AG09309 (cell line): Measurements from ENCODE around the gene TRERF1.

Experiments used
- DNase-seq: peaks from one replicate; pipeline ENCODE4 v3.0.0-alpha.2; 2010; ENCODE audit warnings: low read depth
- H3K4me3 ChIP-seq: 2 replicates; pipeline ENCODE4 v1.5.1; 2011; ENCODE audit warnings: mild to moderate bottlenecking, low read depth, low read length, moderate library complexity; ENCODE audit not compliant: control insufficient read depth
- TF ChIP-seq, protein P1 (sequence below): IDR thresholded peaks from 2 replicates; pipeline ENCODE4 v1.5.1; 2011; ENCODE audit warnings: mild to moderate bottlenecking, low read depth, low read length, inconsistent platforms; ENCODE audit not compliant: insufficient read depth, control insufficient read depth; ENCODE audit errors: missing control alignments

TRERF1 gene

DNA sequence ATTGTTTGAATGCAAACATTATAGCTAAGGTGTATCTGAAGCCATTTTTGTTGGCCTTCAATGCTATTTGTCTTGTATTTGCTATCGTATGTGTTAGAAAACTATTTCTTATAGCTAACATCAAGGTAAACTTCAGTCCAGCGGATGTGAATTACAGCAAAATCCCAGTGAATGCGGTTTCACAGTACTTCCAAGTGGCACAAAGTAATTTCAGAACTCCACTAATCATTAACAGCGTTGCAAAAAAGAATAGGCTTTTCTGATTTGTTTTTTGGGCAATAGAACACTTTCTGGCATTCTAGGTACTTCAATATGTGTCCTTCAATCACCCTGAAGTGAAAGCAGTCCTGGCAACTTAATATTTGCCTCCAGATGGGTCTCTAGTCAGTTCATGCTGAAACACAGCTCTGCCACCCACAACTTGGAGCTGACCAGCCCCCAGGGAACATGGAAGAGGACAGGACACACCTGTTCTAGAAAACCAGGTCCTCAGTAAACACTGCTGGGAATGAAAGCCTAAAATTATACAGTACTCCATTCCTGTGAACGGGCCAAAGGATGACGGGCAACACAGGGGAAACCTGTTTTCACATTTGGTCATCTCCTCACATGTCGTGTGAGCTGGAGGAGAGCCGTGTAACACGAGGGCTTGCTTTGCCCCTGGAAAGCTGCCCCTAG lies 224.4 kb downstream of the TRERF1 start:
- no peak for DNase-seq
- no peak overlapping the region for H3K4me3 ChIP-seq
- TF ChIP-seq, protein P1, sequence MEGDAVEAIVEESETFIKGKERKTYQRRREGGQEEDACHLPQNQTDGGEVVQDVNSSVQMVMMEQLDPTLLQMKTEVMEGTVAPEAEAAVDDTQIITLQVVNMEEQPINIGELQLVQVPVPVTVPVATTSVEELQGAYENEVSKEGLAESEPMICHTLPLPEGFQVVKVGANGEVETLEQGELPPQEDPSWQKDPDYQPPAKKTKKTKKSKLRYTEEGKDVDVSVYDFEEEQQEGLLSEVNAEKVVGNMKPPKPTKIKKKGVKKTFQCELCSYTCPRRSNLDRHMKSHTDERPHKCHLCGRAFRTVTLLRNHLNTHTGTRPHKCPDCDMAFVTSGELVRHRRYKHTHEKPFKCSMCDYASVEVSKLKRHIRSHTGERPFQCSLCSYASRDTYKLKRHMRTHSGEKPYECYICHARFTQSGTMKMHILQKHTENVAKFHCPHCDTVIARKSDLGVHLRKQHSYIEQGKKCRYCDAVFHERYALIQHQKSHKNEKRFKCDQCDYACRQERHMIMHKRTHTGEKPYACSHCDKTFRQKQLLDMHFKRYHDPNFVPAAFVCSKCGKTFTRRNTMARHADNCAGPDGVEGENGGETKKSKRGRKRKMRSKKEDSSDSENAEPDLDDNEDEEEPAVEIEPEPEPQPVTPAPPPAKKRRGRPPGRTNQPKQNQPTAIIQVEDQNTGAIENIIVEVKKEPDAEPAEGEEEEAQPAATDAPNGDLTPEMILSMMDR: no peak

DNA sequence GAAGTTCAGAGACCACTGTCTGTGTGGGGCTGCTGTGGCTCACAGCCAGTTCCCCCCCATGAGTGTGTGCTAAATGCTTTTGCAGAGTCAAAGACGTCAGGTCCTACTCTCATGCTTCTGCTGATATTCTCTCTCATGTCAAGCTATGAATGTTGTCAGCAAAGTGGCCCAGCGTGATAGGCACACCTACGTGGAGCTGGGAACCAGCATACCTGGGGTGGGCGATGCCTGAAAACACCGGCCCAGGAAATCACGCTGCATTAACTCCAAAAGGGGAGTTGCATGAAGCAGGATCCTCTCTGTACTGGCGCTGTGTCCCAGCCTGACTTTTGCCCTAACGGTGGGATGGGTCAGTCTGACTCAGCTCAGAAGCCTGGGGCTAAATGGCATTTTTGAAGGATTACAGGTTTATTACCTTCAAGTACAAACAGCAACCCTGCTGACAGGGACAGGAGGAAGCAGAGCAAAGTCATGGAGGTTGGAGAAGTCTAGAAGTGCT lies 225.0 kb downstream of the TRERF1 start:
- DNase-seq: no peak
- TF ChIP-seq, protein P1: no peak
- no peak overlapping the region for H3K4me3 ChIP-seq

DNA sequence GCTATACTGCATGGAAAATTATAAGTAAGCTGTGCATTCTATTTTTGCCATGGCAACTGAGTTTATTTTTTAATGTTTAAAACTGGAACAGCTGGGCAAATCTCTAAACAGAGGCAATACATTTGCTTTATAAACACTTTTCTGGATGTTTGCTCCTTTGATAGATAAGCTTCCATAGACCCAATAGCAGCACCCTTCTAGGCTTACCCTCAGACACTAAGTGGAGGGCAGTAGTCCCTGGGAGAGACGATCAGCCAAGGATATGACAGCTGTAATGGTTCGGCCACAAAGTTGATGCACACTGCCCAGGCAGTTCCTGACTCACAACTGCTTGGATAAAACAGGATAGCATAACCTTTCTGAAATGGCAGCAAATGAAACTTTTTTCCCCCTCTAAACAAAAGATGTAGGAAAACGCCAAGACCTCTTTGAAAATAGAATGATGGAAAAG lies 225.5 kb downstream of the TRERF1 start:
- TF ChIP-seq, protein P1: no peak
- no peak for DNase-seq
- H3K4me3 ChIP-seq: no peak overlapping the region

DNA sequence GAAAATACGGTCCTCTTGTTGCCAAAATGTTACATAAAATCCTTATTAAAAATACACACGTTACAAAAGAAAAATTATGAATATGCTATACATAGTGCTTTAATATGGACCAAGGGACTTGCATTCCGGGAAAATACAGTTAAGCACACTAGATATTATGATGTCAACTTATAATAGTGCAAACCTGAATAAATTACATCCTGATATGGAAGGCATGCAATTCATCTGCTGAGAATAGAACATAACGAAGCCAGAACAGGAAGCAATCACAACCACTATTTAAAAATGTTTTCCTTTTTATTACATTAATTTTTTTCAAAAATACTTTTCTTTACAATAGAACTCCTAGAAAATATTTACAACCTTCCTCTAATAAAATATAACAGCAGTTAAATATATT lies 226.3 kb downstream of the TRERF1 start:
- H3K4me3 ChIP-seq: no peak overlapping the region
- no peak for DNase-seq

DNA sequence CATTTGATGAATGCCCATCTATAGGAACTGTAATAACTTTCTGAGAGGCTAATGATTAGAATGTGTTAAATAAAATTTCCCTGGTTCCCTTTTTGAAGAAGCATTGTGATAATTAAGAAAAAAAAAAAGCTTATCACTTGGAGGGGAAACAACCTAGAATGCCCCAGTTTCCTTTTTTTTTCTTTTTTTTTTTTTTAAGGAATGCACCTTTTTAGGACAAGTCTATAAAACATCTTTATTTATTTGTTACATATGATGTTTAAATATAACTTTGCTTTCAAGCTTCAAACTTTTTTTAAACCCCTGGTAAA lies 226.7 kb downstream of the TRERF1 start:
- TF ChIP-seq, protein P1: no peak
- no peak for DNase-seq
- H3K4me3 ChIP-seq: no peak overlapping the region

More for the DNA sequence above, 226.3 kb downstream of the TRERF1 start:
- TF ChIP-seq, protein P1: no peak

DNA sequence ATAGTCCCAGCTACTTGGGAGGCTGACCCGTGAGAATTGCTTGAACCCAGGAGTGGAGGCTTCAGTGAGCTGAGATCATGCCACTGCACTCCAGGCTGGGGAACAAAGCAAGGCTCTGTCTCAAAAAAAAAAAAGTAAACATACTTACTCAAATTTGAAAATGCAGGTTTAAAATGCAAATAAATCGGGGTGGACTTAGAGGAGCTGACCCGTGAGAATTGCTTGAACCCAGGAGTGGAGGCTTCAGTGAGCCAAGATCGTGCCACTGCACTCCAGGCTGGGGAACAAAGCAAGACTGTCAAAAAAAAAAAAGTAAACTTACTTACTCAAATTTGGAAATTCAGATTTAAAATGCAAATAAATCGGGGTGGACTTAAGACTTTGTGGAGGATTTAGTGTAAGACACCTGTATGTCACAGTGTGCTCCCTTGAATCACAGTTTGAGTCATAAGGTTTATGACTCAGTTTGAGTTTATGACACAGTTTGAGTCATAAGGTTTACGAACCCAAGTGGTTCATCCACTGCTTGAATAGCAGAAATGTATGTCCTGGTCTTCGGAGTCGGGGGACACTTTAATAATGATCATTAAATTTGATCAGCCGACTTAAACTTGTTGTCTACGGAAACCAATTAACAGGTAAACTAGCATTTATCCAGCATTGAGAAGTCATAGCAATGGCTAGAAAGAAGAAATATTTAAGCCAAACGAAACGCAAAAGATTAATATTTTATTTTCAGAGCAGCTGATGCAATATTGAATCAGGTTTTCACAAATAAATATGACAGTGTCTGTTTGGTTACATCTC lies 227.3 kb downstream of the TRERF1 start:
- DNase-seq: peak; percentile 66
- no peak overlapping the region for H3K4me3 ChIP-seq

More for the DNA sequence above, 227.3 kb downstream of the TRERF1 start:
- TF ChIP-seq, protein P1: no peak
